Gastroesophageal sphincter (tissue), 3 donors: ENCODE results near the gene BEGAIN.

Experiments used
- POLR2A ChIP-seq, 2 donors: fragments of 450-650 bp; IDR thresholded peaks; one replicate each; pipeline ENCODE4 v1.6.1; 2017; ENCODE audit warnings: antibody characterized with exemption in 2 of 2, mild to moderate bottlenecking in 2 of 2, moderate library complexity in 1 of 2
- TF ChIP-seq, protein P1 (sequence below), 4 experiments: fragments of 200-600 bp in 2 of 4; fragments of 450-650 bp in 2 of 4; sonication (generic) in 1 of 4; IDR thresholded peaks; one replicate each; pipeline ENCODE4 v1.5.1; 2017 to 2019; ENCODE audit warnings: antibody characterized with exemption in 4 of 4, mild to moderate bottlenecking in 2 of 4, moderate library complexity in 2 of 4

DNA sequence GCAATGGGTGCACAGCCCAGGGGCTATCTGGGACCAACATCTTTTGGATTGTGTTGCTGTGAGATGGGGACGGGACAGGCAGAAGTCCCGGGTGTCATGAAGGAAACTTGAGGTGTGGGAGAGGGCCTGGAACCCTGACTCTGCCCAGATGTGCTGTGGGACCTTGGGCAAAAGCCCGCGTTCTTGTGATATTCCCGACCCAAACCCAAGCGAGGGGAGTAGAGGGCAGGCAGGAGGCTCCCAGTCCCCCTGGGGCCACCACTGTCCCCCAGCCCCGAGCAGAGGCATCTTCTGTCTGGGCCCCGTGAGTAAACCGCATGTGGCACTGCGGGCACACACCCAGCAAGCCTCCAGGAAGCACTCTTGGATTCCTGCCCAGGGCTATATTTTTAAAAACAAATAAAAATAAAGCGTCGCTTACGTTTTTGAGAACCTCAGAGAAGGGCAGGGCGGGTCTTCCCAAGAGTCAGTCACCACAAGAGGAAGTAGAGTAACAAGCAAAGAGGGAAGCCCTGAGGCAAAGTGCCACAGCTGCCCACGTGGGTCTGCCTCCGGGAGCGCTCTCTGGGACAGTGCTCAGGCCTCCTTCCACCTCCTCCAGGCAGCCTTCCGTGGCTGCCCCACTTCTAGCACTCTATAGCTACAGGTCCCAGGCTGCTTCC is 39.5 kb downstream of the BEGAIN start:
- no peak for TF ChIP-seq POLR2A (IDR thresholded peaks at IDR 0.05)
- TF ChIP-seq, protein P1, sequence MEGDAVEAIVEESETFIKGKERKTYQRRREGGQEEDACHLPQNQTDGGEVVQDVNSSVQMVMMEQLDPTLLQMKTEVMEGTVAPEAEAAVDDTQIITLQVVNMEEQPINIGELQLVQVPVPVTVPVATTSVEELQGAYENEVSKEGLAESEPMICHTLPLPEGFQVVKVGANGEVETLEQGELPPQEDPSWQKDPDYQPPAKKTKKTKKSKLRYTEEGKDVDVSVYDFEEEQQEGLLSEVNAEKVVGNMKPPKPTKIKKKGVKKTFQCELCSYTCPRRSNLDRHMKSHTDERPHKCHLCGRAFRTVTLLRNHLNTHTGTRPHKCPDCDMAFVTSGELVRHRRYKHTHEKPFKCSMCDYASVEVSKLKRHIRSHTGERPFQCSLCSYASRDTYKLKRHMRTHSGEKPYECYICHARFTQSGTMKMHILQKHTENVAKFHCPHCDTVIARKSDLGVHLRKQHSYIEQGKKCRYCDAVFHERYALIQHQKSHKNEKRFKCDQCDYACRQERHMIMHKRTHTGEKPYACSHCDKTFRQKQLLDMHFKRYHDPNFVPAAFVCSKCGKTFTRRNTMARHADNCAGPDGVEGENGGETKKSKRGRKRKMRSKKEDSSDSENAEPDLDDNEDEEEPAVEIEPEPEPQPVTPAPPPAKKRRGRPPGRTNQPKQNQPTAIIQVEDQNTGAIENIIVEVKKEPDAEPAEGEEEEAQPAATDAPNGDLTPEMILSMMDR (IDR thresholded peaks at IDR 0.05), result no peak
